Dermis blood vessel endothelial cell (primary cell): Measurements from ENCODE around the gene FADS1. TPM values are rescaled to one million over a fixed set of nuclear protein-coding genes. Genes with fewer than 3 reads are reported as not detected.

Source experiments
- DNase-seq: peaks from one replicate; pipeline ENCODE4 v3.0.0; 2010
- total RNA-seq: library from RNA; depleted of rRNA; stranded (reverse); fragments of >200 nt; gene quantifications from 2 replicates; pipeline ENCODE4 v1.2.3, GENCODE V29; 2014

Gene FADS1
- 34.9 and 73.6 TPM in 2 replicates for total RNA-seq

GRCh38 chr11:61816736-61817455, at the start of gene FADS1:
FADS1 (minus strand) TSS chr11:61817003; CDS start chr11:61816929, 74 bp downstream.
- DNase-seq, result peak; percentile 95

GRCh38 chr11:61866231-61866957, 49.6 kb upstream of the FADS1 start:
- no peak for DNase-seq

- no peak for DNase-seq
These were observed 48.3 kb upstream of the FADS1 start for GRCh38 chr11:61864814-61865775.

DNA sequence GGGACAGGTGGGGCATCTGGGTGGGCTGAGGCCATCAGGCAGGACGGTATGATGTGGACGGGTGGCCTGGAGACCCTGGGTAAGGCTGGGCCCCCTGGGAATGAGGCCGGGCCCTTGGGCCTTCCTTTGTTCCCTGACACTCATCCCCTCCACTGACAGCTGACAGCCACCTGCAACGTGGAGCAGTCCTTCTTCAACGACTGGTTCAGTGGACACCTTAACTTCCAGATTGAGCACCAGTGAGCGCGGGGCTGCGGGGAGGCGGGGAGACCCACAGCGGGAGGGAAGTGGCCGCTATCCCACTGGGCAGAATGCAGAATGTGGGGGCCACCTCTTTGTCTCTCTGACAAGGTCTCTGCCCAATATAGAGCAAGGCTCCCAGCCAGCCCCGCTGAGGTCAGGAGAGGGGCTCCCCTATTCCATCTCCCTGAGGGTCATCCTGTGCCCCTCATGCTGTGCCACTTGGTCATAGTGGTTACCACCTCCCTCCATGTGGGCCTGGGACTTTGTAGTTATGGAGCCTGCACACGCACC, 46.8 kb upstream of the FADS1 start:
- no peak for DNase-seq

GRCh38 chr11:61862714-61863547, 46.1 kb upstream of the FADS1 start:
- no peak for DNase-seq

DNA sequence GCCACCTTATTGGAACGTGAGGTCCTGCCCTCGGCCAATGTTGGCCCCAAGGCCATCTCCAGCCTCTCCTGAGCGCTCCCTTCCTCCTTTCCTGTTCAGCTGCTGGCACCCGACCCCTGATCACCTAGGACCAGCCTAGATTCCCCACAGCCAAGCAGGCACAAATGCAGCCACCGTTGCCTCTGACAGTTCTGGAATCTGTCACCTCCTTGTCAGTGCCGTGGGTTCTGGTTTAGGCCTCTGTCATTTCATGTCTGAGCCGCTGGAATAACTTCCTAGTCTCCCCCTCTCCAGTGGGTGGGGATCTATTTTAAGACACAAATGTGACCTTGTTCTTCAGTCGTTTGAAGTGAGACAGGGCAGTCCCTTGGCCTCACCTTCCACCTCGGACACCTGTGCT, 44.8 kb upstream of the FADS1 start:
- DNase-seq, result no peak

- peak; percentile 32 for DNase-seq
These were observed 43.5 kb upstream of the FADS1 start for GRCh38 chr11:61860054-61860903.

GRCh38 chr11:61855939-61856680, 39.3 kb upstream of the FADS1 start:
- no peak for DNase-seq

DNA sequence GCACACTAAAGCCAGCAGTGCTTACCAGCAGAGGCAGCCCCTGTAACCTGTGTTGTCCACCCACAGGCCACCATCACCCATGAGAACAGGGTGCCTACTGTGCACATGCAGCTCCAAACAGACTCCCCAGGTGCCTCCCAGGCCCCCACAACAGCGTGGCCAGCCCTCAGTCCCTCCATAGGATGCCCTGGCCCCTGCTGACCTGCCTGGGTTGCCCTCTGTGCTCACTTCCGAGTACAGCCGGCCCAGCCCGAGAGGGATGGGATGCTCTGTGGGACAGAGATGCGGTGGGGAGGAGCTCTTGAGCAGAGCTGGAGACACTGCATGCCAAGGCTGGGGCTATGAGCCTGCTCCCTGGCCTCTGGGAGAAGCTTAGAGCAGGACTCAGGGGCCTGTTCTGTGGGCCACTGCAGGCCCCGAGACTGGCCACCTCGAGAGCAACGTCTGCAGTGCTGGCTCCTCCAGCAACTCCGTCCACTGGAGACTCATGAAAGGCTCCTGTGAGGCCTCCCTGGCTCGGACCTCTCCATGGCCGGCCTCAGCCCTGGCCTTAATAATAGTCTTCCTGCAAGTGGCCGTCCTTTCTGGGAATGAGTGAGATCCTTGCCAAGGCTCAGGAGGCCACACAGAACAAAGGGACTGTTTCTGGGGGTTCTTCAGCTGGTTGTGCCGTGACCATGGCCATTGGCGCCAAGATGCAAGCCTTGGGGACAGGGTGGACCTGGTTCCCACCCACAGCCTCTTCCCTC, 38.3 kb upstream of the FADS1 start:
- no peak for DNase-seq

GRCh38 chr11:61854206-61854895, 37.5 kb upstream of the FADS1 start:
- no peak for DNase-seq

- DNase-seq, result no peak
These were observed 36.9 kb upstream of the FADS1 start for GRCh38 chr11:61853698-61854169.

DNA sequence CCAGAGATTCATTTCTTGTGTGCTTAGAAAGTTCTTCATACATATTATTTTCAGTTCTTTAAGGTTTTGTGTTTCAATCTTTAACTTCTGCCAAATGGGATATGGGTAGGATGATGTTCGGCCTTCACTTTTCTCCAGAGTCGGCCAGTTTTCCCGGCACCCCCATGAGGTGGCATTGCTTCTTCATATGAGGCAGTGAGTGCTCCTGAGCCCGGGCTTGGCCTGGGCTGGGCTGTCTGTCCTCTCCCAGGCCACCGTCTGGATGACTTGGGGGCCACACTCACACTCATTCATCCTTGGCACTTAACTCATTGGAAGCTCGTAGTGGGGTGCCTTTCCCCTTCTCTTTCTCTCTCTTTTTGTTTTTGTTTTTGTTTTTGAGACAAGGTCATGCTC, 35.1 kb upstream of the FADS1 start:
- DNase-seq, result no peak

DNA sequence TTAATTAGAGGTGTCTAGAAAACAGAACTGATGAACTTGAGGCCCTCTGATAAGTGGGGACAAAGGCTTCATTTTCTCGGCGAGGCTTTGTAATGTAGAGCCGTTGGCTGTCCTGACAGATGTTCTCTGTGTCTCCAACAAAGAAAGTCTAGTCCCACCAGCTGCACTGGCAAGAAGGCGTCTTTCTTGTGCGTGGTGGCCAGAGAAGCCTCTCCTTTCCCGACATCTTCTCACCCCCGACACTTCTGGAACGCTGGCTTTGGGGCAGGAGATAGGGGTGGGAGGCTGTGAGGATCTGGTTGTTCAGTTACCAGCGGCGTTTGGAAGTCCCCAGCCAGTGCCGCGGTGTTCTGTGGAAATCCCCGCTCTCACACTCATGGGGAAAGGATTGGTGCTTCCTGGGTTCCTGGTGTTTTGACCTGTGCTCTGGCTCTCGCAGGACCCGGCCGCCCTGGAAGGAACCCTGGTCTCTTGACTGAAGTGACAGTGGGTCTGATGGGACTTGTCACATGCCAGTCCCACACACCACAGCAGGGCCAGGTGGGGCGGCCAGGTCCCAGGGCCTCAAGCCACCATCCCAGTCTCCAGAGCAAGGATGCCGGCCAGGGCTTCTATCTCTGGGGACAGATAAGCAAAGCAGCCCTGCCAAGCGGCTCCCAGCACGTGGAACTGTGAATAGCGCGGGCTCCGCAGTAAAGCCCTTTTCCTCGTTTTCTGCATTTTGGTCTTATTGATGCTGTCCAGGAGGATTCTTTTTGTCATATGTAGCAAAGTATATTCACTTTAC, 34.5 kb upstream of the FADS1 start:
- no peak for DNase-seq

DNA sequence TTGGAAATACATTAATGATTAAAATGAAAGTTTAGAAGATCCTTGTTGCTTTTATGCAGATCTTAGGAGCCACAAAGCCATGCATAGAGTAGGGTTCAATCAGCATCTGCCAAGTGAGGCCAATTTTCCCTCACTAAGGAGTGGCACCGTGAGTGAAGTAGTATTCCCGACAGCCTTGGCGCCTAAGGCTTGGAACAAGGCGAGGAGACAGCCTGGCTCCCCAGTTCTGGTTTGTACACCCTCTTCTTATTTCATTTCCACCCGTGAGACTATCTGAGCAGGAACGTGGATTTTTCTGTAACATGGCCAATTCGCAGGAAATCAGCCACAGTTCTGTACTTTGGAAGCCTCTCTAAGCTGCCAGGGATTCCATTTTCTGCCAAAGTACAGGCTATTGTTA, 33.9 kb upstream of the FADS1 start:
- DNase-seq, result no peak

DNA sequence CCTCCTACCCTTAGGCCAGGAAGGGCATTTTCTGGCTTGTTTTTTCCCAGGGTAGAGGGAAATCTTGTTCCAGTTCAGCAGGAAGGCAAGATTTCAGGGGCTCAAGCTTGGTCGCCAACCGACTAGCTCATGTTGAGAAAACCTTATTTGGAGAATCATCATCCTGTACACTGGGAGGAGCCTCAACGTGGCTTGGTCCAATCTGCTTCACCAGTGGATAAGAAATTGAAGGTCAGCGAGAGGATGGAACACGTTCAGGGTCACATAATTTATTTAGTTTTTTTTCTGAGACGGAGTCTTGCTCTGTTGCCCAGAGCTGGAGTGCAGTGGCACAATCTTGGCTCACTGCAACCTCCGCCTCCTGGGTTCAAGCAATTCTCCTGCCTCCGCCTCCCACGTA, 31.8 kb upstream of the FADS1 start:
- no peak for DNase-seq

GRCh38 chr11:61847914-61848581, 31.2 kb upstream of the FADS1 start:
- no peak for DNase-seq

DNA sequence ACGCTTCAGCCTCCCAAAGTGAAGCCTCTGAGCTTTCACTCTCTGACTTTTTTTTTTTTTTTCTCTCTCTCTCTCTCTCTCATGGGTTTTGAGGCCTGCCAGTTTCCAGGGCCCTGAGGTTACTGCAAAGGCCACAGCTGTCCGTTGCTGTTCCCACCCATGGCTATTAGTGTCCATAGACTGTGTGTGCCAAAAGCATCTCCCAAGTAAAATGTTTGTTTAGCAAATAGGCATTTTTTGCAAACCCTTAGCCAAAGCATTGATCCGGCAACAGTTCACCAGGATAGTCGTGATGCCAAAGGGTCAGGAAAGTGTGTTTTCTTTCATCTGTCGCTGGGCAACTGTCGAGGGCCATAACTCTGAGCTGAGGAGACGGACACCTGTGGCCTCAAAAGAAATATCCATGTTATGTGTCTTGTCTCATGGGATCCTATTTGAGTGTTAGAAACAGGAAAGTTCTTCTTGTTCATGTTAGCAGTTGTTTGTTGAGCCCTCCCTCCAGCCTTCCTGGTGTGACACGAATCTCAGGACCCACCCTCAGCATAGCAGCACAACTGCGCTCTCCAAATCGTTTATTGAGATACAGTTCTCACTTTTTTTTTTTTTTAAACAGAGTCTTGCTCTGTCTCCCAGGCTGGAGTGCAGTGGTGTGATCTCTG, 29.7 kb upstream of the FADS1 start:
- DNase-seq, result no peak
